ENCODE results near the gene MIGA2. TPM values are rescaled to one million over a fixed set of nuclear protein-coding genes. Genes with fewer than 3 reads are reported as not detected.

Gene MIGA2
- total RNA-seq, 1 experiment from 2014 or later: 23.0 TPM

GRCh38 chr9:128995791-128996190, 40.6 kb upstream of the MIGA2 start:
- H3K9me3 ChIP-seq (ENCODE audit: control insufficient read depth, insufficient read depth, low read depth, low read length): no peaks in the 10 kb centered on the region
- CTCF ChIA-PET: no interaction called here
- H3K36me3 ChIP-seq (ENCODE audit: control insufficient read depth, insufficient read depth, low read length): peaks cover 13% of the 10 kb centered on the region; the same call in 1 of the 2 replicates
- intact Hi-C loops (cut with micrococcal nuclease; ENCODE audit: unreplicated experiment): no loop called here
- in situ Hi-C loops (cut with HindIII; ENCODE audit: low pct_unique_long_range_greater_than_20kb, low sequenced_read_pairs): no loop called here
- no peak overlapping the region for H3K27ac ChIP-seq (ENCODE audit: low read length)
- DNase-seq (ENCODE audit: low read depth, low spot score) (no peak), ATAC-seq (no peak)
- no TSS peak for BruUV-seq (replicated peaks)
- POLR2A ChIA-PET: no interaction called here
- no peaks in the 10 kb centered on the region for H3K4me1 ChIP-seq (ENCODE audit: control insufficient read depth, insufficient read depth, low read length)
- no peak for TF ChIP-seq SIN3A (IDR thresholded peaks at IDR 0.05; ENCODE audit: borderline replicate concordance, insufficient read depth, low read depth, low read length)
- no peak for TF ChIP-seq CTCF (IDR thresholded peaks at IDR 0.05)
- TF ChIP-seq TCF7L2 (IDR thresholded peaks at IDR 0.05; ENCODE audit: low read depth, low read length): no peak
- TF ChIP-seq REST (IDR thresholded peaks at IDR 0.05; ENCODE audit: insufficient read depth in 1 of 2, low read depth in 2 of 2, low read length in 1 of 2): no peak
- no peak for TF ChIP-seq POLR2AphosphoS5 (IDR thresholded peaks at IDR 0.05; ENCODE audit: low read depth, low read length)
- no peak overlapping the region for H3K4me3 ChIP-seq (ENCODE audit: low read depth in 2 of 2, low read length in 2 of 2)
- H3K27me3 ChIP-seq (ENCODE audit: control insufficient read depth, insufficient read depth, low read length): no peaks in the 10 kb centered on the region

- Histone ChIP-seq H3K4me1 (ENCODE audit: control insufficient read depth, insufficient read depth, low read length) (no peaks in the 10 kb centered on the region), H3K36me3 (ENCODE audit: control insufficient read depth, insufficient read depth, low read length) (peaks cover 7% of the 10 kb centered on the region), H3K27me3 (ENCODE audit: control insufficient read depth, insufficient read depth, low read length) (no peaks in the 10 kb centered on the region), H3K27ac (ENCODE audit: low read length) (no peak overlapping the region), H3K9me3 (ENCODE audit: control insufficient read depth, insufficient read depth, low read depth, low read length) (no peaks in the 10 kb centered on the region), H3K4me3 (ENCODE audit: low read depth in 2 of 2, low read length in 2 of 2) (no peak overlapping the region)
- in situ Hi-C loops (cut with HindIII; ENCODE audit: low pct_unique_long_range_greater_than_20kb, low sequenced_read_pairs): no loop called here
- no TSS peak for BruUV-seq (replicated peaks)
- intact Hi-C loops (cut with micrococcal nuclease; ENCODE audit: unreplicated experiment): no loop called here
- ChIA-PET CTCF (no interaction called here), POLR2A (no interaction called here)
- no peak for DNase-seq (ENCODE audit: low read depth, low spot score)
- ATAC-seq: no peak
- TF ChIP-seq CTCF (IDR thresholded peaks at IDR 0.05) (no peak), SIN3A (IDR thresholded peaks at IDR 0.05; ENCODE audit: borderline replicate concordance, insufficient read depth, low read depth, low read length) (no peak), POLR2AphosphoS5 (IDR thresholded peaks at IDR 0.05; ENCODE audit: low read depth, low read length) (no peak), REST (IDR thresholded peaks at IDR 0.05; ENCODE audit: insufficient read depth in 1 of 2, low read depth in 2 of 2, low read length in 1 of 2) (no peak), TCF7L2 (IDR thresholded peaks at IDR 0.05; ENCODE audit: low read depth, low read length) (no peak)
Measured at GRCh38 chr9:128998462-128998861, 38.0 kb upstream of the MIGA2 start.

All from Panc1 (cell line).